Gastroesophageal sphincter (tissue), 2 donors: Measurements from ENCODE around the gene TMEM114.

ENCODE experiments used
- EP300 ChIP-seq: sonication (generic); formaldehyde crosslinking; IDR thresholded peaks from one replicate; pipeline ENCODE4 v1.6.1; 2017; ENCODE audit warnings: antibody characterized with exemption, mild to moderate bottlenecking
- POLR2A ChIP-seq, 2 donors: fragments of 450-650 bp; IDR thresholded peaks; one replicate each; pipeline ENCODE4 v1.6.1; 2017; ENCODE audit warnings: antibody characterized with exemption in 2 of 2, mild to moderate bottlenecking in 2 of 2, moderate library complexity in 1 of 2

- no peak for TF ChIP-seq EP300
- no peak for TF ChIP-seq POLR2A (IDR thresholded peaks at IDR 0.05)
Observed at GRCh38 chr16:8544406-8544805, 45.9 kb downstream of the TMEM114 start.
